ENCODE data around the gene RARB.

The RARB gene

GRCh38 chr3:25448750-25449692, 21.0 kb downstream of the RARB start:
- DNase-seq: peak; percentile 80

- DNase-seq: no peak
These were observed 21.8 kb downstream of the RARB start for GRCh38 chr3:25449857-25450256.

GRCh38 chr3:25452192-25452591, 24.1 kb downstream of the RARB start:
- no peak for DNase-seq

- DNase-seq: no peak
These were observed 24.7 kb downstream of the RARB start for GRCh38 chr3:25452740-25453139.

- DNase-seq: no peak
These were observed 25.5 kb downstream of the RARB start for GRCh38 chr3:25453619-25454004.

GRCh38 chr3:25454005-25454927, 26.2 kb downstream of the RARB start:
- DNase-seq: peak; percentile 81

GRCh38 chr3:25455441-25456132, 27.5 kb downstream of the RARB start:
- DNase-seq: peak; percentile 89

- no peak for DNase-seq
These were observed 28.9 kb downstream of the RARB start for GRCh38 chr3:25456723-25457670.

- no peak for DNase-seq
These were observed 29.8 kb downstream of the RARB start for GRCh38 chr3:25457671-25458419.

- DNase-seq: no peak
These were observed 30.4 kb downstream of the RARB start for GRCh38 chr3:25458420-25458814.

- DNase-seq: no peak
These were observed 32.7 kb downstream of the RARB start for GRCh38 chr3:25460751-25461150.

GRCh38 chr3:25461946-25462345, 33.9 kb downstream of the RARB start:
- DNase-seq: no peak

GRCh38 chr3:25462495-25462894, 34.4 kb downstream of the RARB start:
- no peak for DNase-seq

- DNase-seq: no peak
These were observed 35.9 kb downstream of the RARB start for GRCh38 chr3:25463836-25464418.

GRCh38 chr3:25465266-25465860, 37.3 kb downstream of the RARB start:
- no peak for DNase-seq

- DNase-seq: peak; percentile 70
These were observed 40.8 kb downstream of the RARB start for GRCh38 chr3:25468866-25469319.

GRCh38 chr3:25469558-25469957, 41.5 kb downstream of the RARB start:
- DNase-seq: no peak

GRCh38 chr3:25471081-25471768, 43.2 kb downstream of the RARB start:
- DNase-seq: no peak

GRCh38 chr3:25472153-25472552, 44.1 kb downstream of the RARB start:
- no peak for DNase-seq

GRCh38 chr3:25472731-25473130, 44.7 kb downstream of the RARB start:
- DNase-seq: no peak
